K562 treated with DMSO at 1 percent for 48 hours (cell line): ENCODE results near the gene NEDD9. TPM values are rescaled to one million over a fixed set of nuclear protein-coding genes. Genes with fewer than 3 reads are reported as not detected.

Source experiments
- total RNA-seq: library from RNA; unstranded; fragments of 300-600 nt; gene quantifications from 2 replicates; pipeline ENCODE4 v1.2.3, GENCODE V29; 2022; ENCODE audit warnings: low replicate concordance; ENCODE audit errors: extremely low read depth

NEDD9 gene
- not detected in 2 replicates for total RNA-seq

GRCh38 chr6:11232193-11232769 lies at the start of gene NEDD9:
Gene NEDD9, minus strand, starts transcription at chr6:11232668. Its CDS starts 153 bp downstream, at chr6:11232515.

Other genes starting within 250 kb of the NEDD9 start
- not detected in 2 replicates for gene ELOVL2, start 188.4 kb downstream of the NEDD9 start, total RNA-seq
- not detected in 2 replicates for gene SMIM13, start 138.8 kb downstream of the NEDD9 start, total RNA-seq
- not detected in 2 replicates for gene ERVFRD-1, start 120.9 kb downstream of the NEDD9 start, total RNA-seq